HepG2 (cell line): ENCODE measurements around the gene ATAD3C. TPM values are rescaled to one million over a fixed set of nuclear protein-coding genes. Genes with fewer than 3 reads are reported as not detected.

Source experiments
- HNRNPL ChIP-seq: fragments of 200-400 bp; formaldehyde crosslinking; IDR thresholded peaks from 2 replicates; pipeline ENCODE4 v1.6.1; 2017; ENCODE audit warnings: mild to moderate bottlenecking, low read depth, low read length
- KDM3A ChIP-seq: IDR thresholded peaks from 2 replicates; pipeline ENCODE4 v1.6.1; 2018; ENCODE audit warnings: low read depth, missing compliant biosample characterization
- MAZ ChIP-seq, 2 experiments: sonication (generic) in 1 of 2; formaldehyde crosslinking in 1 of 2; IDR thresholded peaks; 2 replicates each; pipeline versions ENCODE4 v1.5.0 to v1.6.1; 2012 to 2020; ENCODE audit warnings: low read depth in 2 of 2, mild to moderate bottlenecking in 2 of 2, borderline replicate concordance in 1 of 2, improper control_type of control experiment in 1 of 2, low read length in 1 of 2, missing genetic modification reagents in 1 of 2, moderate library complexity in 1 of 2
- MXI1 ChIP-seq: IDR thresholded peaks from 3 replicates; pipeline ENCODE4 v1.6.1; 2012; ENCODE audit warnings: low read depth, low read length, inconsistent platforms, borderline replicate concordance
- NR2F1 ChIP-seq, 2 experiments: fragments of 450-650 bp in 1 of 2; formaldehyde crosslinking in 1 of 2; IDR thresholded peaks; 2 replicates each; pipeline versions ENCODE4 v1.5.0 to v1.6.1; 2016 to 2020; ENCODE audit warnings: mild to moderate bottlenecking in 1 of 2, missing compliant biosample characterization in 1 of 2, missing genetic modification reagents in 1 of 2, moderate library complexity in 1 of 2
- RARA ChIP-seq: IDR thresholded peaks from 2 replicates; pipeline ENCODE4 v1.6.1; 2016; ENCODE audit warnings: missing genetic modification reagents, missing compliant biosample characterization
- RXRA ChIP-seq: sonication (generic); formaldehyde crosslinking; IDR thresholded peaks from 2 replicates; pipeline ENCODE4 v1.5.1; 2020; ENCODE audit warnings: missing genetic modification reagents
- SP5 ChIP-seq: IDR thresholded peaks from 2 replicates; pipeline ENCODE4 v1.6.1; 2016; ENCODE audit warnings: low read depth, borderline replicate concordance
- ZFP36 ChIP-seq: fragments of 150-350 bp; IDR thresholded peaks from 2 replicates; pipeline ENCODE4 v1.6.1; 2018; ENCODE audit warnings: borderline replicate concordance, low read length, low read depth; ENCODE audit not compliant: partially characterized antibody
- ZNF225 ChIP-seq: sonication (generic); formaldehyde crosslinking; IDR thresholded peaks from 2 replicates; pipeline ENCODE4 v1.4.0; 2020; ENCODE audit warnings: mild to moderate bottlenecking, missing genetic modification reagents
- ZNF251 ChIP-seq: sonication (generic); formaldehyde crosslinking; IDR thresholded peaks from 2 replicates; pipeline ENCODE4 v1.9.0; 2021; ENCODE audit warnings: mild to moderate bottlenecking, missing genetic modification reagents
- ZNF34 ChIP-seq: sonication (generic); formaldehyde crosslinking; IDR thresholded peaks from 2 replicates; pipeline ENCODE4 v1.4.0; 2020; ENCODE audit warnings: mild to moderate bottlenecking, missing genetic modification reagents, borderline replicate concordance
- ZNF768 ChIP-seq: sonication (generic); formaldehyde crosslinking; IDR thresholded peaks from 2 replicates; pipeline ENCODE4 v1.4.0; 2020; ENCODE audit warnings: missing genetic modification reagents
- ZSCAN21 ChIP-seq: sonication (generic); formaldehyde crosslinking; IDR thresholded peaks from 2 replicates; pipeline ENCODE4 v1.8.0; 2022; ENCODE audit warnings: mild to moderate bottlenecking, missing genetic modification reagents, moderate library complexity, borderline replicate concordance
- polyA plus RNA-seq, 8 experiments: library from polyadenylated mRNA; depleted of rRNA in 3 of 8; stranded (reverse) in 7 of 8; unstranded in 1 of 8; fragments of >200 nt; fragmentation: Illumina TruSeq in 4 of 8; extraction: Trizol in 4 of 8; gene quantifications; 2 replicates each; pipeline versions ENCODE4 v1.2.1 to v1.2.3, GENCODE V29; 2011 to 2016; ENCODE audit warnings: low read depth in 4 of 8, missing spikeins in 1 of 8, mixed read lengths in 1 of 8; ENCODE audit not compliant: insufficient read depth in 1 of 8
- total RNA-seq, 5 experiments: library from RNA; depleted of rRNA; stranded (reverse); fragments of >200 nt; fragmentation: Illumina TruSeq; extraction: Trizol; gene quantifications; 2 replicates each; pipeline ENCODE4 v1.2.3, GENCODE V29; 2016; ENCODE audit warnings: low read depth in 1 of 5
- TF ChIP-seq, protein P1 (sequence below): sonication (generic); formaldehyde crosslinking; IDR thresholded peaks from 2 replicates; pipeline ENCODE4 v1.5.0; 2020; ENCODE audit warnings: mild to moderate bottlenecking, missing genetic modification reagents
- TF ChIP-seq, protein P2 (sequence below): sonication (generic); formaldehyde crosslinking; IDR thresholded peaks from 2 replicates; pipeline ENCODE4 v1.5.0; 2020; ENCODE audit warnings: mild to moderate bottlenecking, missing genetic modification reagents, borderline replicate concordance
- TF ChIP-seq, protein P3 (sequence below): IDR thresholded peaks from 2 replicates; pipeline ENCODE4 v1.6.1; 2012; ENCODE audit warnings: inconsistent platforms
- TF ChIP-seq, protein P4 (sequence below): sonication (generic); formaldehyde crosslinking; IDR thresholded peaks from 2 replicates; pipeline ENCODE4 v1.8.0; 2022; ENCODE audit warnings: missing genetic modification reagents, mild to moderate bottlenecking, borderline replicate concordance
- TF ChIP-seq, protein P5 (sequence below): IDR thresholded peaks from 2 replicates; pipeline ENCODE4 v1.6.1; 2016

The ATAD3C gene
- total and polyA plus RNA-seq, 2 of the 13 experiments (the other 11 are each of a cell fraction or from before 2014, with no cell fraction given): 2.4 to 3.2 TPM

DNA sequence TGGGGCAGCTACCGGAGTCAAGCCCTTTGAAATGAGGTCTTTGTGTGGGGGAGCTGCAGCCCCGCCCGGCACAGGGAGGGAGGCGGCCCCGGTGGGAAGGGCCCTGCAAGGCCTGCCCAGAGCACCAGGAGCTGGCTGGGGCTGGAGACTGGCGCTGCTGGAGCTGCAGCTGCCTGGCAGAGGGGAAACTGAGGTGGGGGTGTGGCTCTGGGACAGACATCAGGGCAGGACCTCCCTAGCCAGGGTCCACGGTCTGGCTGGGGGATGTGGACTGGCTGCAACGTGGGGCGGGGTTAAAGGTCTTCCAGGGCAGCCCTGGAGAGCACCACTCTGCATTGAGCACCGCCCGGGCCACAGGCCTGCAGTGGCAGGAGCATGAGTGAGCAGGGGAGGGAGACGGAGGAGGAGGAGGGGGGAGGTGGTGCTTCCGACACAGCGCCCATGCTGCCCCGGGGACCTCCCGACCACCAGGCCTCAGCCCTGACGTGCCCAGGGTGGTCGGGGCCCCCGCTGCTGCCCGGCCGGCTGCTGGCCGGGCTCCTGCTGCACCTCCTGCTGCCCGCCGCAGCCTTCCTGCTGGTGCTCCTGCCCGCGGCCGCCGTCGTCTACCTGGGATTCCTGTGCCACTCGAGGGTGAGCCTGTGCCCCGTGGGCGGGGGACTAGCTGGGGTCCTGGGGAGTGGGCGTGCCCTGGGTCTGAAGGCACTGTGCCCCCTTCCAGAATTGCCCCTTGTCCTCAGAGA, 23.6 kb upstream of the ATAD3C start (continued):
- TF ChIP-seq ZSCAN21 (peak; percentile 96), MAZ (IDR thresholded peaks at IDR 0.05; ENCODE audit: borderline replicate concordance, low read depth, low read length) (0 out of 2 replicates have a peak, but pooled peaks have one; percentile 28), MAZ (CRISPR knock-in tag; IDR thresholded peaks at IDR 0.05; ENCODE audit: low read depth) (peak; percentile 71), NR2F1 (CRISPR knock-in tag; IDR thresholded peaks at IDR 0.05) (peak; percentile 27 to 52; a peak in 1 of 4 replicates), SP5 (CRISPR knock-in tag) (no peak), HNRNPL (peak; percentile 87), RARA (0 out of 2 replicates have a peak, but pooled peaks have one; percentile 12), RXRA (peak; percentile 65), ZNF34 (CRISPR knock-in tag) (no peak), MXI1 (no peak), KDM3A (CRISPR knock-in tag) (no peak; the same call in 1 of the 2 replicates), ZFP36 (no peak), ZNF225 (no peak), ZNF768 (CRISPR knock-in tag) (peak; percentile 36; the same call in 1 of the 2 replicates), ZNF251 (CRISPR knock-in tag) (no peak)
- TF ChIP-seq, protein P1, sequence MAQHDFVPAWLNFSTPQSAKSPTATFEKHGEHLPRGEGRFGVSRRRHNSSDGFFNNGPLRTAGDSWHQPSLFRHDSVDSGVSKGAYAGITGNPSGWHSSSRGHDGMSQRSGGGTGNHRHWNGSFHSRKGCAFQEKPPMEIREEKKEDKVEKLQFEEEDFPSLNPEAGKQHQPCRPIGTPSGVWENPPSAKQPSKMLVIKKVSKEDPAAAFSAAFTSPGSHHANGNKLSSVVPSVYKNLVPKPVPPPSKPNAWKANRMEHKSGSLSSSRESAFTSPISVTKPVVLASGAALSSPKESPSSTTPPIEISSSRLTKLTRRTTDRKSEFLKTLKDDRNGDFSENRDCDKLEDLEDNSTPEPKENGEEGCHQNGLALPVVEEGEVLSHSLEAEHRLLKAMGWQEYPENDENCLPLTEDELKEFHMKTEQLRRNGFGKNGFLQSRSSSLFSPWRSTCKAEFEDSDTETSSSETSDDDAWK: no peak
- TF ChIP-seq, protein P2, sequence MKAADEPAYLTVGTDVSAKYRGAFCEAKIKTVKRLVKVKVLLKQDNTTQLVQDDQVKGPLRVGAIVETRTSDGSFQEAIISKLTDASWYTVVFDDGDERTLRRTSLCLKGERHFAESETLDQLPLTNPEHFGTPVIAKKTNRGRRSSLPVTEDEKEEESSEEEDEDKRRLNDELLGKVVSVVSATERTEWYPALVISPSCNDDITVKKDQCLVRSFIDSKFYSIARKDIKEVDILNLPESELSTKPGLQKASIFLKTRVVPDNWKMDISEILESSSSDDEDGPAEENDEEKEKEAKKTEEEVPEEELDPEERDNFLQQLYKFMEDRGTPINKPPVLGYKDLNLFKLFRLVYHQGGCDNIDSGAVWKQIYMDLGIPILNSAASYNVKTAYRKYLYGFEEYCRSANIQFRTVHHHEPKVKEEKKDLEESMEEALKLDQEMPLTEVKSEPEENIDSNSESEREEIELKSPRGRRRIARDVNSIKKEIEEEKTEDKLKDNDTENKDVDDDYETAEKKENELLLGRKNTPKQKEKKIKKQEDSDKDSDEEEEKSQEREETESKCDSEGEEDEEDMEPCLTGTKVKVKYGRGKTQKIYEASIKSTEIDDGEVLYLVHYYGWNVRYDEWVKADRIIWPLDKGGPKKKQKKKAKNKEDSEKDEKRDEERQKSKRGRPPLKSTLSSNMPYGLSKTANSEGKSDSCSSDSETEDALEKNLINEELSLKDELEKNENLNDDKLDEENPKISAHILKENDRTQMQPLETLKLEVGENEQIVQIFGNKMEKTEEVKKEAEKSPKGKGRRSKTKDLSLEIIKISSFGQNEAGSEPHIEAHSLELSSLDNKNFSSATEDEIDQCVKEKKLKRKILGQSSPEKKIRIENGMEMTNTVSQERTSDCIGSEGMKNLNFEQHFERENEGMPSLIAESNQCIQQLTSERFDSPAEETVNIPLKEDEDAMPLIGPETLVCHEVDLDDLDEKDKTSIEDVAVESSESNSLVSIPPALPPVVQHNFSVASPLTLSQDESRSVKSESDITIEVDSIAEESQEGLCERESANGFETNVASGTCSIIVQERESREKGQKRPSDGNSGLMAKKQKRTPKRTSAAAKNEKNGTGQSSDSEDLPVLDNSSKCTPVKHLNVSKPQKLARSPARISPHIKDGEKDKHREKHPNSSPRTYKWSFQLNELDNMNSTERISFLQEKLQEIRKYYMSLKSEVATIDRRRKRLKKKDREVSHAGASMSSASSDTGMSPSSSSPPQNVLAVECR (CRISPR knock-in tag): peak; percentile 68; the same call in 1 of the 2 replicates
- TF ChIP-seq, protein P3, sequence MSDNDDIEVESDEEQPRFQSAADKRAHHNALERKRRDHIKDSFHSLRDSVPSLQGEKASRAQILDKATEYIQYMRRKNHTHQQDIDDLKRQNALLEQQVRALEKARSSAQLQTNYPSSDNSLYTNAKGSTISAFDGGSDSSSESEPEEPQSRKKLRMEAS: no peak
- TF ChIP-seq, protein P4, sequence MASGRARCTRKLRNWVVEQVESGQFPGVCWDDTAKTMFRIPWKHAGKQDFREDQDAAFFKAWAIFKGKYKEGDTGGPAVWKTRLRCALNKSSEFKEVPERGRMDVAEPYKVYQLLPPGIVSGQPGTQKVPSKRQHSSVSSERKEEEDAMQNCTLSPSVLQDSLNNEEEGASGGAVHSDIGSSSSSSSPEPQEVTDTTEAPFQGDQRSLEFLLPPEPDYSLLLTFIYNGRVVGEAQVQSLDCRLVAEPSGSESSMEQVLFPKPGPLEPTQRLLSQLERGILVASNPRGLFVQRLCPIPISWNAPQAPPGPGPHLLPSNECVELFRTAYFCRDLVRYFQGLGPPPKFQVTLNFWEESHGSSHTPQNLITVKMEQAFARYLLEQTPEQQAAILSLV: no peak
- TF ChIP-seq, protein P5, sequence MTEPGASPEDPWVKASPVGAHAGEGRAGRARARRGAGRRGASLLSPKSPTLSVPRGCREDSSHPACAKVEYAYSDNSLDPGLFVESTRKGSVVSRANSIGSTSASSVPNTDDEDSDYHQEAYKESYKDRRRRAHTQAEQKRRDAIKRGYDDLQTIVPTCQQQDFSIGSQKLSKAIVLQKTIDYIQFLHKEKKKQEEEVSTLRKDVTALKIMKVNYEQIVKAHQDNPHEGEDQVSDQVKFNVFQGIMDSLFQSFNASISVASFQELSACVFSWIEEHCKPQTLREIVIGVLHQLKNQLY: no peak
- TF ChIP-seq, all 625 proteins: peak for 99
